Smooth muscle cell (in vitro differentiated cells): ENCODE data around the gene DOCK10. TPM values are rescaled to one million over a fixed set of nuclear protein-coding genes. Genes with fewer than 3 reads are reported as not detected.

Experiments
- DNase-seq: peaks from one replicate; lab custom pipeline; 2025; ENCODE audit not compliant: unreplicated experiment; lab: John Stamatoyannopoulos, UW
- H2AFZ ChIP-seq: fragments of 200-600 bp; sonication (generic); 2 replicates; pipeline ENCODE4 v1.6.0; 2016; ENCODE audit warnings: antibody characterized with exemption, low read depth, mild to moderate bottlenecking
- H3F3A ChIP-seq: fragments of 200-600 bp; sonication (generic); 2 replicates; pipeline ENCODE4 v1.6.0; 2017; ENCODE audit warnings: antibody characterized with exemption, low read depth
- H3K27ac ChIP-seq: fragments of 200-600 bp; sonication (generic); 2 replicates; pipeline ENCODE4 v1.5.1; 2016; ENCODE audit warnings: low read depth, mild to moderate bottlenecking
- H3K27me3 ChIP-seq: fragments of 200-600 bp; sonication (generic); 2 replicates; pipeline ENCODE4 v1.6.1; 2016; ENCODE audit warnings: low read depth, mild to moderate bottlenecking
- H3K36me3 ChIP-seq: fragments of 200-600 bp; sonication (generic); 2 replicates; pipeline ENCODE4 v1.5.1; 2016; ENCODE audit warnings: low read depth
- H3K4me1 ChIP-seq: fragments of 200-600 bp; sonication (generic); 2 replicates; pipeline ENCODE4 v1.5.1; 2016; ENCODE audit warnings: low read depth
- H3K4me2 ChIP-seq: fragments of 200-600 bp; sonication (generic); 2 replicates; pipeline ENCODE4 v1.6.0; 2016; ENCODE audit warnings: mild to moderate bottlenecking
- H3K4me3 ChIP-seq: fragments of 200-600 bp; sonication (generic); 2 replicates; pipeline ENCODE4 v1.5.1; 2016; ENCODE audit warnings: mild to moderate bottlenecking
- H3K79me2 ChIP-seq: fragments of 200-600 bp; sonication (generic); 2 replicates; pipeline ENCODE4 v1.6.0; 2016; ENCODE audit warnings: low read depth, mild to moderate bottlenecking
- H3K9ac ChIP-seq: fragments of 200-600 bp; sonication (generic); 2 replicates; pipeline ENCODE4 v1.6.0; 2016; ENCODE audit warnings: low read depth
- H3K9me3 ChIP-seq: fragments of 200-600 bp; sonication (generic); replicated peaks from 2 replicates; pipeline ENCODE4 v1.5.1; 2016; ENCODE audit warnings: low read depth
- H4K20me1 ChIP-seq: fragments of 200-600 bp; sonication (generic); 2 replicates; pipeline ENCODE4 v1.6.0; 2016; ENCODE audit warnings: low read depth
- WGBS: methylation state at CpG from one replicate; pipeline ENCODE4 v1.1.7; 2016; ENCODE audit warnings: low lambda C conversion rate; 5-methylcytosine and 5-hydroxymethylcytosine counted together
- polyA plus RNA-seq: library from polyadenylated mRNA; unstranded; fragments of >200 nt; fragmentation: Nextera tagmentation; extraction: Ambion mirVana; gene quantifications from 2 replicates; pipeline ENCODE4 v1.2.1, GENCODE V29; 2016
- total RNA-seq: library from RNA; depleted of rRNA; stranded (reverse); fragments of >200 nt; gene quantifications from 2 replicates; pipeline ENCODE4 v1.2.3, GENCODE V29; 2014
- TF ChIP-seq, protein P1 (sequence below): fragments of 200-600 bp; sonication (generic); IDR thresholded peaks from 2 replicates; pipeline ENCODE4 v1.5.1; 2017; ENCODE audit warnings: borderline replicate concordance, mild to moderate bottlenecking, antibody characterized with exemption; ENCODE audit not compliant: insufficient read depth, poor library complexity, severe bottlenecking

Gene DOCK10
- total and polyA plus RNA-seq, 2 experiments from 2014 or later = 0.04 TPM; not detected in 1

DNA sequence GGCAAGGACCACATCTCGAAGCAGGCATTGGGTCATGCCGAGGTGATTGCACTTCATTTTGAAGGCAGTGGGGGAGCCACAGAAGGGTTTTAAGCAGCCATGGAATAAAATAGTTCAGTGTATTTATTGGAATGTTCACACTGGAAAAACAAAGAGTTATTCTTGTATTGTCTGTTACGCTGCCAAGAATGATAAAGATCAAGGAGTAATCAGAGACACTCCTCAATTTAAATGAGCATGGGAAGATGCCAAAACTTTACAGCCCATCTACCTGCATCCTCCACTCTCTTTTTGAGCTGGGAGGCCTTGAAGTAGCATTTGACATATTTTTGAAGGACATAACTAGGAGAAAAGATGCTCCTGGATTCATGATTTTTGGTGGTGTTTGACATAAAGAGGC, 112.8 kb downstream of the DOCK10 start:
- no peak overlapping the region for H3K27ac ChIP-seq
- WGBS = 84% methylated on average over 3 of the region's 3 CpGs
- no peaks in the 10 kb centered on the region for H3K36me3 ChIP-seq
- H3K27me3 ChIP-seq = no peaks in the 10 kb centered on the region
- no peaks in the 10 kb centered on the region for H3K9me3 ChIP-seq
- no peaks in the 10 kb centered on the region for H3K4me1 ChIP-seq
- no peaks in the 10 kb centered on the region for H4K20me1 ChIP-seq
- peaks cover 4% of the 10 kb centered on the region for H3F3A ChIP-seq
- no peak overlapping the region for H3K4me3 ChIP-seq
- no peaks in the 10 kb centered on the region for H3K79me2 ChIP-seq
- no peak overlapping the region for H3K4me2 ChIP-seq
- H2AFZ ChIP-seq = no peak overlapping the region
- DNase-seq = no peak
- TF ChIP-seq, protein P1, sequence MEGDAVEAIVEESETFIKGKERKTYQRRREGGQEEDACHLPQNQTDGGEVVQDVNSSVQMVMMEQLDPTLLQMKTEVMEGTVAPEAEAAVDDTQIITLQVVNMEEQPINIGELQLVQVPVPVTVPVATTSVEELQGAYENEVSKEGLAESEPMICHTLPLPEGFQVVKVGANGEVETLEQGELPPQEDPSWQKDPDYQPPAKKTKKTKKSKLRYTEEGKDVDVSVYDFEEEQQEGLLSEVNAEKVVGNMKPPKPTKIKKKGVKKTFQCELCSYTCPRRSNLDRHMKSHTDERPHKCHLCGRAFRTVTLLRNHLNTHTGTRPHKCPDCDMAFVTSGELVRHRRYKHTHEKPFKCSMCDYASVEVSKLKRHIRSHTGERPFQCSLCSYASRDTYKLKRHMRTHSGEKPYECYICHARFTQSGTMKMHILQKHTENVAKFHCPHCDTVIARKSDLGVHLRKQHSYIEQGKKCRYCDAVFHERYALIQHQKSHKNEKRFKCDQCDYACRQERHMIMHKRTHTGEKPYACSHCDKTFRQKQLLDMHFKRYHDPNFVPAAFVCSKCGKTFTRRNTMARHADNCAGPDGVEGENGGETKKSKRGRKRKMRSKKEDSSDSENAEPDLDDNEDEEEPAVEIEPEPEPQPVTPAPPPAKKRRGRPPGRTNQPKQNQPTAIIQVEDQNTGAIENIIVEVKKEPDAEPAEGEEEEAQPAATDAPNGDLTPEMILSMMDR = no peak
- H3K9ac ChIP-seq = no peak overlapping the region

DNA sequence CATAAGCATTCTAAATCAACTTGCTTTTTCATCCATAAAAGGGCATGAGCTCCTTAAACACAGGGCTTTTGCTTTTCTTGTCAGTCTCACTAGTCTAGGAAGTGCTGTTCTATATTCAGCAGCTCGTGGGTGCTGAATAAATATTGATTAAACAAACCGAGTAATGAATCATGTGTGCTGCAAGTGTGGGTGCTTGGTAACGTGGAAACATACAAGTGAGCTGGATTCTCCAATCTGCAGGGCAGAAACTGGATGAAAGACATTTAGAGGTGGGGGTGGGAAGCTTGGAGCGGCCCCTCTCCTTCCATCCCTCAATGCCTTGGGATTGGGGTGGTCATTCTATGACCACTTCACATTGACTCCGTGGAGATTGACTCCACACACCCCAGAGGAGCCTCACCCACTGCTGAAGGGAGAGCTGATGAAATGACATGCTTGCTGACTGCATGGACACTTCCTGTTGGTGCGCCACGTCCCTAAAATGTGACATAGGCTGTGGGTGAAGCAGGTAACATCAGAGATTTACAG, 114.6 kb downstream of the DOCK10 start:
- H3K79me2 ChIP-seq = no peaks in the 10 kb centered on the region
- no peak for DNase-seq
- no peaks in the 10 kb centered on the region for H3K27me3 ChIP-seq
- 74% methylated on average over 7 of the region's 7 CpGs for WGBS
- H3K4me3 ChIP-seq = no peak overlapping the region
- no peaks in the 10 kb centered on the region for H3K36me3 ChIP-seq
- H4K20me1 ChIP-seq = no peaks in the 10 kb centered on the region
- H2AFZ ChIP-seq = no peak overlapping the region
- no peaks in the 10 kb centered on the region for H3K4me1 ChIP-seq
- H3K4me2 ChIP-seq = no peak overlapping the region
- TF ChIP-seq, protein P1 = no peak
- peaks cover 4% of the 10 kb centered on the region for H3F3A ChIP-seq
- no peak overlapping the region for H3K27ac ChIP-seq
- H3K9ac ChIP-seq = no peak overlapping the region
- no peaks in the 10 kb centered on the region for H3K9me3 ChIP-seq

DNA sequence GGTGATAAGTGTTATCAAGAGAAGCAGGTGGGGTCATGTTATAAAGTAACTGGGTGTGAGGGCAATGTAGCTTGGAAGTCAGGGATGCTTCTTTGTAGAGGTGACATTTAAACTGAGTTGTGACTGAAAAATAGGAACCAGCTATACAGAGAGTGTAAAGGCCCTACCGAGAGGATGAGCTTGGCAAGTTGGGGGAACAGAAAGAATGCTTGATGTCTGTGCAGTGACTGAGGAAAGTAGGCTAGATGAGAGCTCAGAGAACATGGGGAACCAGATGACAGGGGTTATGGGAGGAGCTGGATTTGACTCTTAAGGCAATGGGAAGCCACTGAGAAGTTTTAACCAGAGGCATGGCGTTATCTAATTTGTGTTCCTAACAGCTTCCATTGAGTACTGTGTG, 115.3 kb downstream of the DOCK10 start:
- Histone ChIP-seq H3K9ac (no peak overlapping the region), H3K4me1 (no peaks in the 10 kb centered on the region), H3K4me2 (no peak overlapping the region), H3K27ac (no peak overlapping the region), H2AFZ (no peak overlapping the region), H3K4me3 (no peak overlapping the region), H3K36me3 (no peaks in the 10 kb centered on the region), H3K27me3 (no peaks in the 10 kb centered on the region), H4K20me1 (no peaks in the 10 kb centered on the region), H3K79me2 (no peaks in the 10 kb centered on the region), H3K9me3 (no peaks in the 10 kb centered on the region), H3F3A (peaks cover 4% of the 10 kb centered on the region)
- WGBS = 87% methylated on average over 2 of the region's 2 CpGs
- DNase-seq = no peak
- TF ChIP-seq, protein P1 = no peak

DNA sequence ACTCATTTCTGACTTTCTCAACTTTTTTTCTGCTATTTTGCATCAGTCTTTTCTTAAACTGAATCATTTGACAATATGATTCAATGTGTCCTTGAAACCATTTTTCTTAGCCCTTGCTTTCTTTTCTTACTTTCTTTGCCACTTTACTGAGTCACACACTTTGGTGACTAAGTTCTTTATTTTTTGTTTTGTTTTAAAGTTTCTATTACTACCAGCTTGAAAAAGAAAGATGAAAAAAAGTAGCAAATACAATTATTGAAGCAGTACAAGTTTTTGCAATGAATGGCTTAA, 116.5 kb downstream of the DOCK10 start:
- no peak for DNase-seq
- H3K27ac ChIP-seq = peak overlapping the region; percentile 17
- H3K9ac ChIP-seq = no peak overlapping the region

More for the DNA sequence above, 116.5 kb downstream of the DOCK10 start:
- peaks cover 4% of the 10 kb centered on the region for H3F3A ChIP-seq
- H3K4me2 ChIP-seq = no peak overlapping the region
- TF ChIP-seq, protein P1 = no peak
- H3K4me3 ChIP-seq = no peak overlapping the region
- H3K79me2 ChIP-seq = no peaks in the 10 kb centered on the region
- no peak overlapping the region for H2AFZ ChIP-seq
- no peaks in the 10 kb centered on the region for H3K27me3 ChIP-seq
- H3K36me3 ChIP-seq = no peaks in the 10 kb centered on the region
- H3K4me1 ChIP-seq = no peaks in the 10 kb centered on the region
- no peaks in the 10 kb centered on the region for H3K9me3 ChIP-seq
- no peaks in the 10 kb centered on the region for H4K20me1 ChIP-seq
